GM19043 (cell line): Measurements from ENCODE around the gene JOSD1.

Experiments
- ATAC-seq: cut with Tn5 transposase; IDR thresholded peaks from one replicate; pipeline ENCODE4 v1.9.1; 2021; ENCODE audit warnings: low read depth; ENCODE audit not compliant: unreplicated experiment

The JOSD1 gene

GRCh38 chr22:38700789-38701628 lies at the start of gene JOSD1:
JOSD1 (minus strand) TSS chr22:38700943; CDS start chr22:38699987, 956 bp downstream.
- no peak for ATAC-seq

DNA sequence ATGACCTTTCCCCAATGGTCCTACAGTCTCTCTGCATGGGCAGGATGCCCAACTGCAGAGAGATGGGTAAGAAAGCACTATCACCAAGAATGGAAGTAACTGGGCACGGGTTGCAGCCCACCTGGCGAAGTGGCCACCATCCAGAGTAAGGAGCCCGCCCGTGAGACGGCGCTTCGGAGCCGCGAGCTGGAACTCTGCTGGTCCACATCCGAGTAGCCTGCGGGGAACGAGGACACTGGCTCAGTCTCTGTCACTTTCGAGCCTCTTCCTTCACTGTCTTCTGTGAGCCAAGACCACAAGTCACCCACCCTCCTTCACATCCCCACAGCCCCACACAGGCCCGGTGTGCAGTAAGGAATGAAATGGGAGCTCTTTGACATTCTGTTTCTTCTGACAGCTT lies 49.4 kb upstream of the JOSD1 start:
- no peak for ATAC-seq

GRCh38 chr22:38748487-38749136 lies 47.9 kb upstream of the JOSD1 start:
- ATAC-seq: no peak

DNA sequence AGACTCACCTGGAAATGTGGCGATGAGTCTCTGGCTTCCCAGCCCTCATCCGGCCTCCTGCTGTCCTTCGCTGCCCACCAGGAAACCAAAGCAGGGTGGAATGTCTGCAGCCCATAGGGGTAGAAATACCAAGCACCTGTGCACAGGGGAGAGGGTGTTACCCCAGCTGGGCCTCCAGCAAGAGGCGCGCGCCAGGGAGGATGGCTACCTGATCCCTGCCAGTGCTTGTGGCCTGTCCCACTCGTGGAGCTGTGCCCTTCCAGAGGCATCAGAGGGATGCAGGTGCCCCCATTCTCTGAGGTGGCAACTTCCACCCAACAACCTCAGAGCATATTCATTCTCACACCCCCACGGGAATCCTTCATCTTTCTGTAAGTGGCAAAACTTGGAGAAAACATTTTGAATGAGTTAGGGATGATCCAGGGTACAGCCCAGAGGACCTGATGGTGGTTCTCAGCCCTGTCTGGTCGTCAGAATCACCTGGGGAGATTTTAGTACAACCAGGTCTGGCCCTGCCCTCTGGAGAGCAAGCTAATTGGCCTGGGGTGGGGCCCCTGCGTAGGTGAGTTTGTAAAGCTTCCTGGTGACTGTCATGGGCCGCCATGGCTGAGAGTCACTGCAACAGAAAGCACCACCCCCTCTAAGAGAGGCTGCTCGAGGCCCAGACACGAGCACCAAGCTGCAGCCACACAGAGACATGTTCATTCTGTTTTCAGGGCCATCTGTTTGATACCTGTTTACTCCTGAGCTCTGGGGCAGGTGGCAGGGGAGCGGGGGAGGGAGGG lies 45.1 kb upstream of the JOSD1 start:
- no peak for ATAC-seq

- no peak for ATAC-seq
These were observed 44.2 kb upstream of the JOSD1 start for GRCh38 chr22:38744981-38745380.

- ATAC-seq: no peak
These were observed 41.6 kb upstream of the JOSD1 start for GRCh38 chr22:38742176-38742942.

GRCh38 chr22:38741576-38741975 lies 40.8 kb upstream of the JOSD1 start:
- no peak for ATAC-seq

DNA sequence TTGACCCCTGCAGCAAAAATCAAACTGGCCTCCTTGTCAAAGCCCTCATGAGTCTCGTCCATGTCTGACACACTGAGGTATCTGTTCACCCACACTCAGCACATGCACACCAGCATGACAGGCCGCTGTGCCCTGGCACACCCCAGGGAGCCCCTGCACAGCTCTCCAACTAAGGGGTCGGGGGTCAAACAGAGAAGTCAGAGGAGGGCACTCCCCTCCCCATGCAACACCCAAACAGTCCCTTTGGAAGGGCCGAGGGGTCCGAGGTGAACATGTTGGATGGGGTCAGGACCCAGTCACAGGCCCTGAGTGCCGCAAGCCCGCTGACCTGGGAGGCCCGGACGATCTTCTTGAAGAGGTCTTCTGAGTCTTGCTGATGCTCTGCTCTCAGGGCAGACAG lies 40.4 kb upstream of the JOSD1 start:
- no peak for ATAC-seq

DNA sequence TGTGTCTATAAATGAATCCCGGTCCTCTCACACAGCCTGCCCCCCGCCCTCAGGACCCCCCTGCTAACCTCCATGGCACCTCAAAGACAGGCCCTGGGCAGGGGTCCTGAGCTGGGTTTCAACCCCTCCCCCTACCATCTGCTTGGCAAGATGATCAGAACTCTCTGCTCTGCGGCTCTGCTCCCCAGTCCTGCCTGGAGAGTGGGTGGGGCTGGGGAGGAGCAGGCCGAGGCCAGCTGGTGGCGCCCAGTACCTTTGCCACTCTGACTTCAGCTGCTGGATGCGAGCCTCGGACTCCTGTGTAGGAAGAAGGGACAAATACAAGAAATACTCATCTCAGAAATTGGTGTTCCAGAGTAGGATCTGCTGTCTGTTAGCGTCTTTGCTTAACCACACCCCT lies 40.0 kb upstream of the JOSD1 start:
- ATAC-seq: no peak

DNA sequence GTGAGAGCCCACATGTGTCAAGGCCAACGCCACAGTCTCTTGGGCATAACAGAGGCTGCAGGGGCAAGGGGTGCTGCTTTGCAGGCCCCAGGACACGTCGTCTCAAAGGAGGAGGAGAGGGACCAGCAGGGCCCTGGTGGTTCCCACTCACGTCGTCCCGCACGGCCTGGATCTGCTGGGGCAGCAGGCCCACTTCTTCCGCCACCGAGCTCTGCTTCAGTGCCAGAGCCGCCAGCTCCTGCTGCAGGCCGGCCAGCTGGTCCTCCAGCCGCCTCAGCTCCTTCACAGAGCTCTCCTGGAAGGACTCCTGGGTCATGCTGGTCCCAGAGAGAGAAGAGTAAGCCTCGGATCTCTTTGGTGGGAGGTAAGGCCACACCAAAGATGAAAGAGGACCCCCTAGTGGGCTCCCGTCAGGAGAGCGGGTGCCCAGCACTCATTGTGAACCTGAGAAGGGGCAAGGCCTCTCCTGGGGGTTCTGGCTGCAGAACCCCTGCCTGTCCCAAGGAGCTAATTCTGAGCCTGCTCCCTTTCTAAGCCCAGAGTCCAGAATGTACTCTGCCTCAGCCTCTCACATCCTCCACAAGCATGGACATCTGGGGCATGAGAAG lies 39.5 kb upstream of the JOSD1 start:
- ATAC-seq: no peak

DNA sequence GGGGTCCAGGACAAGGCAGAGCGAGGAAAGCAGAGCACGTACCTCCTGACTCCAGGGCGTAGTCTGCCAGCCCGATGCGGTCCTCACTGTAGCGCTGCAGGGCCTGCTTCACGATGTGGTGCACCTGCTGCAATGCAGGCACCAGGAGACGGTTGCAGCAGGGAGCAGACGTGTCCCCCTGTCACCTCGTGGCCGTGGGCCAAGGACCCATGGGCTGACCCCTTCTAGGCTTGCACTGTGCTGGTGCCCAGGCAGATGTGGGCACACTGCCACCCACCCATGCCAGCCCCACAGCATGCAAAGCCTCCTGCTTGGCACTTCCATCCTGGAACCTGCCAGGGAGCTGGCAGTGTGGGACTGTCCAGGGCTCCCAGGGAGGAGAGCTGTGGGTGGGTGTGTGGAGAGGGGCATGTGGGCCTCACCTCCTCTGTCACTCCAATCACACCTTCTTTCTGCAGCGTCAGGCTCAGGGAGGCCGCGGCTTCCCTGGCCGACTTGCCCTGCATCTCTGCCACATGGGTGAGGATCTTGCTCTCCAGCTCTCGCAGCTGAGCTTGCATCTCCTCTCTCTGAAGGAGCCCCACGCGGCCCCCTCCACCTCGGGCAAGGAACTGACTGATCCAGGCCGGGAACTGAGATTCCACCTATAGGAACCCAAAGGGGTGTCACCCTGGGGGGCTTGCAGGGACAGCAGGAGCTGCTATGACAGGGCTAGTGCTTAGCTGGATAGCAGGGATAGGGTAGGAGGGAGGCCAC lies 38.7 kb upstream of the JOSD1 start:
- ATAC-seq: no peak

DNA sequence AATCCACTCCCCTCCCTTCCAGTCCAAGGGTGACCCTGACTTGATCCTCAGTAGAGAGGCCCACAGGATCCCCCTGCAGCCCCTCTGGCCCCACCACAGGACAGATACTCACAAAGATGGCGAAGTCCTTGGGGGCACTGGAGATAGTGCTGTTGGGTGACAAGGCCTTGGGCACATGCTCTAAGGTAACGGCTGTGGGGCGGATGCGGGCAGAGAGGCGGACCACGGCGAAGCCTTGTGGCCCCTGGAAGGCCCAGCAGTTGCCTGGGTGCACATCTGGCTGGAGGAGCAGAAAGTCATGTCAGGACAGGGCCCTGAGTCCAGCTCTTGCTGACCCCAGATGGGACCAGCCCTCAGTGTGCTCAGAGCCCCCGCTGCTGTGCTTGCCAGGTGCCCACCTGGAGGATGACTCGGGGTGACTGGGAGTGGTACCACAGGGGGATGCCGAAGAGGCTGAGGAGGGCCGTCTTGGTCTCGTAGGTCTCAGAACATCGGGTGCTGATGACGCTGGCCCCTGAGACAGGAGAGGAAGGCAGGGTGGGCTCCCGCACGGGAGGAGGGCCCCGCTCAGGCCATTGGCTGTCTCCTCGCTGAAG lies 37.8 kb upstream of the JOSD1 start:
- ATAC-seq: no peak

- no peak for ATAC-seq
These were observed 36.7 kb upstream of the JOSD1 start for GRCh38 chr22:38737302-38738060.

GRCh38 chr22:38736257-38736570 lies 35.5 kb upstream of the JOSD1 start:
- ATAC-seq: no peak

GRCh38 chr22:38735465-38736256 lies 34.9 kb upstream of the JOSD1 start:
- ATAC-seq: no peak

GRCh38 chr22:38735126-38735464 lies 34.4 kb upstream of the JOSD1 start:
- no peak for ATAC-seq

GRCh38 chr22:38734421-38735100 lies 33.8 kb upstream of the JOSD1 start:
- no peak for ATAC-seq
